Liver (tissue), 9 donors: ENCODE data around the gene CENPX. TPM values are rescaled to one million over a fixed set of nuclear protein-coding genes. Genes with fewer than 3 reads are reported as not detected.

ENCODE experiments used
- DNase-seq: peaks from one replicate; pipeline ENCODE4 v3.0.0-alpha.2; 2017; ENCODE audit warnings: low spot score
- H3K27ac ChIP-seq, 2 donors: one replicate each; pipeline ENCODE4 v1.7.0; 2013; ENCODE audit warnings: inconsistent platforms in 2 of 2, low read length in 2 of 2, control low read depth in 1 of 2, low read depth in 1 of 2, mild to moderate bottlenecking in 1 of 2
- H3K27me3 ChIP-seq, 4 donors: one replicate each; pipeline versions ENCODE4 v1.6.1 to v1.7.0; 2013; ENCODE audit warnings: low read length in 3 of 4, inconsistent platforms in 1 of 4, mild to moderate bottlenecking in 1 of 4, moderate library complexity in 1 of 4; ENCODE audit not compliant: control insufficient read depth in 4 of 4, insufficient read depth in 4 of 4
- H3K36me3 ChIP-seq, 4 donors: one replicate each; pipeline versions ENCODE4 v1.6.1 to v1.7.0; 2013; ENCODE audit warnings: low read length in 3 of 4, mild to moderate bottlenecking in 3 of 4, low read depth in 1 of 4, moderate library complexity in 1 of 4; ENCODE audit not compliant: control insufficient read depth in 4 of 4, insufficient read depth in 3 of 4
- H3K4me1 ChIP-seq, 4 donors: one replicate each; pipeline versions ENCODE4 v1.6.1 to v1.7.0; 2013; ENCODE audit warnings: low read length in 3 of 4, mild to moderate bottlenecking in 3 of 4, moderate library complexity in 1 of 4; ENCODE audit not compliant: control insufficient read depth in 4 of 4, insufficient read depth in 4 of 4
- H3K4me3 ChIP-seq, 3 donors: one replicate each; pipeline versions ENCODE4 v1.6.1 to v1.7.0; 2013; ENCODE audit warnings: low read length in 3 of 3, control low read depth in 1 of 3, low read depth in 1 of 3, mild to moderate bottlenecking in 1 of 3
- H3K9ac ChIP-seq, 2 donors: one replicate each; pipeline ENCODE4 v1.7.0; 2013; ENCODE audit warnings: low read length in 2 of 2, mild to moderate bottlenecking in 2 of 2, moderate library complexity in 2 of 2, control low read depth in 1 of 2, low read depth in 1 of 2
- H3K9me3 ChIP-seq, 4 donors: one replicate each; pipeline versions ENCODE4 v1.6.1 to v1.7.0; 2013; ENCODE audit warnings: low read length in 3 of 4; ENCODE audit not compliant: control insufficient read depth in 4 of 4
- EGR1 ChIP-seq, 2 donors: IDR thresholded peaks; 2 replicates each; pipeline ENCODE4 v1.6.1; 2016 to 2018; ENCODE audit warnings: antibody characterized with exemption in 2 of 2, low read depth in 2 of 2
- FOXA1 ChIP-seq: IDR thresholded peaks from 2 replicates; pipeline ENCODE4 v1.6.1; 2016; ENCODE audit warnings: antibody characterized with exemption
- FOXA2 ChIP-seq: IDR thresholded peaks from 2 replicates; pipeline ENCODE4 v1.6.1; 2016; ENCODE audit warnings: antibody characterized with exemption
- GABPA ChIP-seq, 2 donors: IDR thresholded peaks in 1 of 2; conservative IDR thresholded peaks in 1 of 2; 2 replicates each; pipeline ENCODE4 v1.6.1; 2016; ENCODE audit warnings: antibody characterized with exemption in 2 of 2, mild to moderate bottlenecking in 1 of 2, moderate library complexity in 1 of 2
- HNF4A ChIP-seq, 2 donors: conservative IDR thresholded peaks; 2 replicates each; pipeline ENCODE4 v1.6.1; 2016; ENCODE audit warnings: antibody characterized with exemption in 2 of 2, mild to moderate bottlenecking in 2 of 2
- HNF4G ChIP-seq: IDR thresholded peaks from 2 replicates; pipeline ENCODE4 v1.6.1; 2016; ENCODE audit warnings: antibody characterized with exemption
- JUND ChIP-seq, 2 donors: IDR thresholded peaks; 2 replicates each; pipeline ENCODE4 v1.6.1; 2016; ENCODE audit warnings: antibody characterized with exemption in 2 of 2
- NR2F2 ChIP-seq: IDR thresholded peaks from 2 replicates; pipeline ENCODE4 v1.6.1; 2016; ENCODE audit warnings: antibody characterized with exemption
- RAD21 ChIP-seq, 2 donors: IDR thresholded peaks; 2 replicates each; pipeline ENCODE4 v1.6.1; 2016; ENCODE audit warnings: antibody characterized with exemption in 2 of 2, mild to moderate bottlenecking in 2 of 2
- RXRA ChIP-seq, 2 donors: IDR thresholded peaks; 2 replicates each; pipeline ENCODE4 v1.6.1; 2017 to 2018; ENCODE audit warnings: antibody characterized with exemption in 2 of 2, mild to moderate bottlenecking in 1 of 2
- SP1 ChIP-seq: IDR thresholded peaks from 2 replicates; pipeline ENCODE4 v1.6.1; 2018; ENCODE audit warnings: antibody characterized with exemption, mild to moderate bottlenecking
- TAF1 ChIP-seq: conservative IDR thresholded peaks from 2 replicates; pipeline ENCODE4 v1.6.1; 2016; ENCODE audit warnings: antibody characterized with exemption, mild to moderate bottlenecking
- YY1 ChIP-seq: IDR thresholded peaks from 2 replicates; pipeline ENCODE4 v1.6.1; 2016; ENCODE audit warnings: antibody characterized with exemption, mild to moderate bottlenecking
- WGBS: extraction: QIAGEN DNeasy Blood & Tissue Kit; methylation state at CpG from one replicate; pipeline ENCODE4 v1.1.7; 2013; 5-methylcytosine and 5-hydroxymethylcytosine counted together
- polyA plus RNA-seq, 2 donors: library from polyadenylated mRNA; stranded (reverse) in 1 of 2; unstranded in 1 of 2; fragments of 200-250 nt in 1 of 2; fragments of >200 nt in 1 of 2; fragmentation: Nextera tagmentation in 1 of 2; extraction: Ambion mirVana in 1 of 2; gene quantifications; one replicate each; pipeline versions ENCODE4 v1.2.1 to v1.2.3, GENCODE V29; 2013 to 2015
- total RNA-seq, 2 donors: library from RNA; depleted of rRNA; stranded (reverse); fragments of >200 nt; gene quantifications; one replicate each; pipeline ENCODE4 v1.2.3, GENCODE V29; 2014
- TF ChIP-seq, protein P1 (sequence below): IDR thresholded peaks from 2 replicates; pipeline ENCODE4 v1.6.1; 2016; ENCODE audit warnings: antibody characterized with exemption
- TF ChIP-seq, protein P2 (sequence below): IDR thresholded peaks from 2 replicates; pipeline ENCODE4 v1.6.1; 2016; ENCODE audit warnings: antibody characterized with exemption
- TF ChIP-seq, protein P3 (sequence below): IDR thresholded peaks from 2 replicates; pipeline ENCODE4 v1.6.1; 2016; ENCODE audit warnings: antibody characterized with exemption
- TF ChIP-seq, protein P4 (sequence below): fragments of 150-350 bp; IDR thresholded peaks from 2 replicates; pipeline ENCODE4 v1.5.1; 2017; ENCODE audit warnings: improper control_type of control experiment, low read depth, low read length; ENCODE audit not compliant: missing input control
- TF ChIP-seq, protein P5 (sequence below): IDR thresholded peaks from 2 replicates; pipeline ENCODE4 v1.6.1; 2016; ENCODE audit warnings: antibody characterized with exemption, mild to moderate bottlenecking
- donor health status: healthy.
- donor health status: healthy.
- donor health status: healthy.
- donor health status: healthy.
- donor health status: healthy.

Gene CENPX
- total and polyA plus RNA-seq, 4 donors: 22.5 to 83.9 (median 44.9) TPM

DNA sequence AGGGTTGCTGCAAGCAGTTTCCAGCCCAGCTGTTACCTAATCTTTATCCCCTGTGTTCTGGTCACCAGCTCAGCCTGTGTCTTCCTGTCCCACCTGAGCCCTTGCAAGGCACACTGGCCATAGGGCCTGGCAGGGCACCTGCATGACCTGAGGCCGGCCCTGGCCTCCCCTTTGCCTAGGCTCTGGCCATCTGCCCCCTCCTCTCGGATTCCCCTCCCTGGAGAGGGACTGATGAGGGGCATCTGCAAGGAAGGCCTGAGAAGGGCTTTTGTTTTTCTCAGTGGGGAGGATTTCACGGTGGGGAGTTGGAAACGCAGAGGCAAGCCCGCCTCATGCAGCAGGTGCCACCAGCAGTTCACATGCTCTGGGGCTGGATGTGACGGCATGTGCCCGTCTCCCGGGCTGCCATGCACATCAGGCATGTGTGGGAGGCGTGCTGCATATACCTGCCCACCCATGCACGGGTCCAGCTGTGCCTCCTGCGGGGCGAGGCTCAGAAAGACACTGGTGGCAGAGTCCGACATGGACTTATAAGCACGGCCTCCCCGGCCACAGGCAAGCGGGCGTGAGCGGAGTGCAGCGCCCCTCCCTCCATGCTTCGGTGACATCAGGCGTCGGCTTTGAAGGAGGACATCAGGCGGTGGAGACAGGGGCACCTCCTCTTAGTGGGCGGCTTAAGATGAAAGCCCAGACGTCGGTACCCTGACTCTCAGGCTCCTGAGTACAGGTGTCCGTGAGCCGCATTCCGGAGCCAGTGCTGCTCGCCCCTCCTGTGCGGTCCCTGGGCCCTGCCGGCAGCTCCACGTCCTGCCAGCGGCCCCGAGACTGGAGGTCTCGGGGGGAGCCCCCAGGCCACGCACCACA is 28.7 kb downstream of the CENPX start:
- DNase-seq: no peak
- Histone ChIP-seq H3K9me3 (no peaks in the 10 kb centered on the region), H3K27me3 (no peaks in the 10 kb centered on the region), H3K4me3 (no peak overlapping the region), H3K4me1 (peaks cover 13 to 32% (median 23%) of the 10 kb centered on the region in 4 donors), H3K36me3 (peaks cover 0 to 3% (median under 1%) of the 10 kb centered on the region in 4 donors), H3K9ac (no peak overlapping the region), H3K27ac (no peak overlapping the region)
- WGBS: 94% methylated on average over 37 of the region's 37 CpGs
- TF ChIP-seq FOXA2 (no peak), FOXA1 (no peak), GABPA (IDR thresholded peaks at IDR 0.05 in 1 of 2, conservative IDR thresholded peaks at IDR 0.05 in 1 of 2) (no peak), RAD21 (IDR thresholded peaks at IDR 0.05) (no peak), YY1 (no peak), HNF4A (conservative IDR thresholded peaks at IDR 0.05) (no peak), EGR1 (IDR thresholded peaks at IDR 0.05; ENCODE audit: low read depth in 2 of 2) (no peak), RXRA (IDR thresholded peaks at IDR 0.05) (no peak), TAF1 (no peak), SP1 (no peak), NR2F2 (no peak), HNF4G (no peak), JUND (IDR thresholded peaks at IDR 0.05) (no peak)
- TF ChIP-seq, protein P1, sequence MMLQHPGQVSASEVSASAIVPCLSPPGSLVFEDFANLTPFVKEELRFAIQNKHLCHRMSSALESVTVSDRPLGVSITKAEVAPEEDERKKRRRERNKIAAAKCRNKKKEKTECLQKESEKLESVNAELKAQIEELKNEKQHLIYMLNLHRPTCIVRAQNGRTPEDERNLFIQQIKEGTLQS: no peak
- TF ChIP-seq, protein P2, sequence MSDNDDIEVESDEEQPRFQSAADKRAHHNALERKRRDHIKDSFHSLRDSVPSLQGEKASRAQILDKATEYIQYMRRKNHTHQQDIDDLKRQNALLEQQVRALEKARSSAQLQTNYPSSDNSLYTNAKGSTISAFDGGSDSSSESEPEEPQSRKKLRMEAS: no peak
- TF ChIP-seq, protein P3, sequence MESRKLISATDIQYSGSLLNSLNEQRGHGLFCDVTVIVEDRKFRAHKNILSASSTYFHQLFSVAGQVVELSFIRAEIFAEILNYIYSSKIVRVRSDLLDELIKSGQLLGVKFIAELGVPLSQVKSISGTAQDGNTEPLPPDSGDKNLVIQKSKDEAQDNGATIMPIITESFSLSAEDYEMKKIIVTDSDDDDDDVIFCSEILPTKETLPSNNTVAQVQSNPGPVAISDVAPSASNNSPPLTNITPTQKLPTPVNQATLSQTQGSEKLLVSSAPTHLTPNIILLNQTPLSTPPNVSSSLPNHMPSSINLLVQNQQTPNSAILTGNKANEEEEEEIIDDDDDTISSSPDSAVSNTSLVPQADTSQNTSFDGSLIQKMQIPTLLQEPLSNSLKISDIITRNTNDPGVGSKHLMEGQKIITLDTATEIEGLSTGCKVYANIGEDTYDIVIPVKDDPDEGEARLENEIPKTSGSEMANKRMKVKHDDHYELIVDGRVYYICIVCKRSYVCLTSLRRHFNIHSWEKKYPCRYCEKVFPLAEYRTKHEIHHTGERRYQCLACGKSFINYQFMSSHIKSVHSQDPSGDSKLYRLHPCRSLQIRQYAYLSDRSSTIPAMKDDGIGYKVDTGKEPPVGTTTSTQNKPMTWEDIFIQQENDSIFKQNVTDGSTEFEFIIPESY: no peak
- TF ChIP-seq, protein P4, sequence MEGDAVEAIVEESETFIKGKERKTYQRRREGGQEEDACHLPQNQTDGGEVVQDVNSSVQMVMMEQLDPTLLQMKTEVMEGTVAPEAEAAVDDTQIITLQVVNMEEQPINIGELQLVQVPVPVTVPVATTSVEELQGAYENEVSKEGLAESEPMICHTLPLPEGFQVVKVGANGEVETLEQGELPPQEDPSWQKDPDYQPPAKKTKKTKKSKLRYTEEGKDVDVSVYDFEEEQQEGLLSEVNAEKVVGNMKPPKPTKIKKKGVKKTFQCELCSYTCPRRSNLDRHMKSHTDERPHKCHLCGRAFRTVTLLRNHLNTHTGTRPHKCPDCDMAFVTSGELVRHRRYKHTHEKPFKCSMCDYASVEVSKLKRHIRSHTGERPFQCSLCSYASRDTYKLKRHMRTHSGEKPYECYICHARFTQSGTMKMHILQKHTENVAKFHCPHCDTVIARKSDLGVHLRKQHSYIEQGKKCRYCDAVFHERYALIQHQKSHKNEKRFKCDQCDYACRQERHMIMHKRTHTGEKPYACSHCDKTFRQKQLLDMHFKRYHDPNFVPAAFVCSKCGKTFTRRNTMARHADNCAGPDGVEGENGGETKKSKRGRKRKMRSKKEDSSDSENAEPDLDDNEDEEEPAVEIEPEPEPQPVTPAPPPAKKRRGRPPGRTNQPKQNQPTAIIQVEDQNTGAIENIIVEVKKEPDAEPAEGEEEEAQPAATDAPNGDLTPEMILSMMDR: no peak
- TF ChIP-seq, protein P5, sequence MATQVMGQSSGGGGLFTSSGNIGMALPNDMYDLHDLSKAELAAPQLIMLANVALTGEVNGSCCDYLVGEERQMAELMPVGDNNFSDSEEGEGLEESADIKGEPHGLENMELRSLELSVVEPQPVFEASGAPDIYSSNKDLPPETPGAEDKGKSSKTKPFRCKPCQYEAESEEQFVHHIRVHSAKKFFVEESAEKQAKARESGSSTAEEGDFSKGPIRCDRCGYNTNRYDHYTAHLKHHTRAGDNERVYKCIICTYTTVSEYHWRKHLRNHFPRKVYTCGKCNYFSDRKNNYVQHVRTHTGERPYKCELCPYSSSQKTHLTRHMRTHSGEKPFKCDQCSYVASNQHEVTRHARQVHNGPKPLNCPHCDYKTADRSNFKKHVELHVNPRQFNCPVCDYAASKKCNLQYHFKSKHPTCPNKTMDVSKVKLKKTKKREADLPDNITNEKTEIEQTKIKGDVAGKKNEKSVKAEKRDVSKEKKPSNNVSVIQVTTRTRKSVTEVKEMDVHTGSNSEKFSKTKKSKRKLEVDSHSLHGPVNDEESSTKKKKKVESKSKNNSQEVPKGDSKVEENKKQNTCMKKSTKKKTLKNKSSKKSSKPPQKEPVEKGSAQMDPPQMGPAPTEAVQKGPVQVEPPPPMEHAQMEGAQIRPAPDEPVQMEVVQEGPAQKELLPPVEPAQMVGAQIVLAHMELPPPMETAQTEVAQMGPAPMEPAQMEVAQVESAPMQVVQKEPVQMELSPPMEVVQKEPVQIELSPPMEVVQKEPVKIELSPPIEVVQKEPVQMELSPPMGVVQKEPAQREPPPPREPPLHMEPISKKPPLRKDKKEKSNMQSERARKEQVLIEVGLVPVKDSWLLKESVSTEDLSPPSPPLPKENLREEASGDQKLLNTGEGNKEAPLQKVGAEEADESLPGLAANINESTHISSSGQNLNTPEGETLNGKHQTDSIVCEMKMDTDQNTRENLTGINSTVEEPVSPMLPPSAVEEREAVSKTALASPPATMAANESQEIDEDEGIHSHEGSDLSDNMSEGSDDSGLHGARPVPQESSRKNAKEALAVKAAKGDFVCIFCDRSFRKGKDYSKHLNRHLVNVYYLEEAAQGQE: no peak
